Activated T-cell treated with anti-CD3 and anti-CD28 coated beads for 4 hours (primary cell): ENCODE data around the gene SALL1.

Source experiments
- DNase-seq: peaks from one replicate; pipeline ENCODE4 v3.0.0-alpha.2; 2020

SALL1 gene

DNA sequence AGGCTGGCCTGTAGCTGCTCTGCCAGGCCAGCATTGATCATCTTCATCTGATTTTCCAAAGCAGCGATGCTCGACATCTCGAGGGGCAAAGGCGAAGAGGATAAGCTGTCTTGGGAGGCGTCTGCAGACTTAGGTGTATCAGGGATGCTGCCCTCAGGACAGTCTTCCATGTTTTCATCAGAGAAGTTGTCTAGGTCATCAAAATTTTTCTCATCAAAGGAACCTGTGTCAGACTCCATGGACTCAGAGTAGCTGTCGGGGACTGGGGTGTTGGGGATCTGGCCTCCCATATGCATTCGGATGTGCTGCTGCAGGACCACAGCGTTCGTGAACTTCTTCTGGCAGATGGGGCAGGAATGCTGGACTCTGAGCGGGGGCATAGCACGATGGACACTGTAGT is 11.5 kb downstream of the SALL1 start:
- no peak for DNase-seq

DNA sequence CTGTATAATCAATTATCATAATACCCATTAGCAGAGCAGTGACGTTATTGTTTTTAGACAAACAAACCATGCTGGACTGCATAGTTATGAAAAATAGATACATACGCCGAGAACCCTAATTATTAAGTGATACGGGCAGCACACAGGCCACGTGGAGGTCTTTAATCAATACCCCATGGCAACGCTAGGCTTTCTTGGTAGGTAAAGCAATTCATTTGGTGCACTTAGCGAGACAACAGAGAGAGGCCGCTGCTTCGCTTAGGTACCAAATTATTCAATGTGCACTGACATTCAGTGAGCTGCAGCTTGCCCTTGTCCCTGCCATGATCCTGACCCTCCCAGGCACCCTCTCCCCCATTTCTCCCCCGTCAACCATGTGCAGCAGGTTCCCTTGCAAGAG is 12.9 kb downstream of the SALL1 start:
- DNase-seq, result no peak

- no peak for DNase-seq
Observed at GRCh38 chr16:51137097-51137496, 14.0 kb downstream of the SALL1 start.

- DNase-seq, result no peak
Observed at GRCh38 chr16:51134876-51135275, 16.2 kb downstream of the SALL1 start.

- DNase-seq, result no peak
Observed at GRCh38 chr16:51134269-51134812, 16.7 kb downstream of the SALL1 start.

DNA sequence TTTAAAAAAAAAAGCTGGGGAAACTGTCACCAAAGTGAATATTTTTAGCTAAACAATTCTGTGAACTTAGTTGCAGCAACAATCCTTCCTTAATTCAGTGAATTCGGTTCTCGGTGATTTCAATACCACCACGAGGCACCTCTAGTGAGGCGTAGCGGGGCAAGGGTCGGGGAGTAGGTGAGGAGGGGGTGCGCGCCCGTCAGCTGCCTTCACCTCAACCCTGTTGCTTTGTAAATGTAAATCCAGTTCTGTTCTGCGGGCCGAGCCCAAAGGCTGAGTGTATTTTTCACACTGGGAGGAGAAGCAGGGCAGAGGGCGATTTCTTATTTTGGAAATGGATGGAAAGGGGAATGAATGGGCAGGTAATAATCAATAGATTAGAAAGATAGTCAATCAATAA is 17.4 kb downstream of the SALL1 start:
- no peak for DNase-seq

DNA sequence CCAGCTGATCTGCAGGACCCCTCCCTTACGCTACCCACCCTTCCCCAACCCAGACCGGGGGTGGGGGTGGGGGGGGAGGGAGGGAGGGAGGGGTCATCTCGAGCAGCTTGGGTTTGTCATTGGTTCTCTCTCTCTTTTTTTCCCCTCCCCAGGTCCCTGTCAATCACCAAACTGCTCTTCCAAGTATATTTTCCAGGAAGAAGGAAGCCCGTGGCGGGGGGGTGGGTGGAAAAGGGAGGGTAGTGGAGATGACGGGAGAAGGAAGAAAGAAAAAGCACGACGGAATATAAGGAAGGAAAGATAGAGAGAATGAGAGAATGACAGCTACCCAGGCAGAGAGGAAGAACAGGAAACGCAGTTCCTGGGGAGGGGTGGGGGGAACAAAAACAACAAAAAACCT is 17.9 kb downstream of the SALL1 start:
- no peak for DNase-seq

DNA sequence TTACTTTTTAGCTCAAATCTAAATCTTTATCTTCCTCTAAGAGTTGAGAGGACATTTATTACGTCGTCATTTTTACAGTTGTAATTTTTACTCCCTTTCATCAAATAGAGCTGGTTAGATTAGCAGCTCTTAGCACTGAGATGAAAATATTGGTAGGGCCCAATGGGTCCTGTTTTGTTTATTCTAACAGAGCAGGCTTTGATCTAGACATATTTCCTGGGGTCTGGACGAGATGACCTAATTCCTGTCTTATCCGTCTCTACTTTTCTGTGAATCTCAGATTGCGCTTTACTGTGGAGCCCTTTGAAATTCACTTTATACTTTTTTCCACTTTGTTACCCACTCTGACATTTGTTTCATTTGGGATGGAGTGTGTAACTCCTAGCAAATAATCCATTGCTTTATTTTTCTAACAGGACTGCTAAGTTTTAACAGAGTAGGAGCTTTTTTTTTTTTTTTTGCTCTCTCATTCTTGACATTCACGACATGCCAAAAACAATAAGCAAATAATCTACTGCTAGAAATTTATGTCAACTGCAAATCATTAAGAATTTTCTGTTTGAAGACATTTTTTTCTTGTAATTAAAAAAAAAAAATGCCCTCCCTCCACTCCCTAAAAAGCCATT is 18.5 kb downstream of the SALL1 start:
- DNase-seq, result no peak

DNA sequence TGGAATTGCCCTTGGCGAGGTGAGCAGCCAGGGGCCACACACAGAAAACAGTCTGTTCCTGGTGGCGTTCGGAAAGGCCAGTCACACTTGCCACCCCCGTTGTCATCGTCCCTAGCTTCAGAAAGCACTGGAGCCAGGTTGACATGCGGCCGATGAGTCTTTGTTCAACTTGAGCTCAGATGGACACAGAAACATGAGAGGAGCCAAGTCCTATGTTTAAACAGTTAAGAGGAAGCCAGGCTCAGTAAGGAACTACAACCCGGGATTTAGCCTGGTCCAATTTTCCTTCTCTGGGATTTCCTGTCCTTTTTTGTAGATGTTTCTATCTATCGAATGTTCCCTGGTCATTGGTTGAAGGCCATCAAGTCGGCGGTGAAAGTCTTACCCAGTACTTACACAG is 19.5 kb downstream of the SALL1 start:
- no peak for DNase-seq

DNA sequence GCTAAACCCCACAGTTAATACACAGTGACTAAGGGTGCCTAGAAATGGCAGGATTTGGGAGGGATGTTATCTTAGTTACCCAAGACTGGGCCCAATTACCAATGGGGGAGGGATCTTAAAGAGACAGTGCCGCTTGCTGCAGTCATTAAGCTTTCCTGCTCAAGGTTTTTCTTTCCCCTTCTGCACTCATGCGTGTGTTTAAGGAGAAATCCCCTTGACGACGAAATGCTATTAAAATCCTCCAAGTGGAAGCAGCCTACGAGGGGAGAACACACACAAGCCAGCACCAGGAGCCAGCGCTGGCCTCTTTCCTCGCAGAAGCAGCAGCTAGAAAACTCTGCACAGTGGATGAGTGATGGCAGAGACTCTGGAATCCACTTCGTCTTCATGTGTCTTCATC is 22.0 kb downstream of the SALL1 start:
- no peak for DNase-seq

DNA sequence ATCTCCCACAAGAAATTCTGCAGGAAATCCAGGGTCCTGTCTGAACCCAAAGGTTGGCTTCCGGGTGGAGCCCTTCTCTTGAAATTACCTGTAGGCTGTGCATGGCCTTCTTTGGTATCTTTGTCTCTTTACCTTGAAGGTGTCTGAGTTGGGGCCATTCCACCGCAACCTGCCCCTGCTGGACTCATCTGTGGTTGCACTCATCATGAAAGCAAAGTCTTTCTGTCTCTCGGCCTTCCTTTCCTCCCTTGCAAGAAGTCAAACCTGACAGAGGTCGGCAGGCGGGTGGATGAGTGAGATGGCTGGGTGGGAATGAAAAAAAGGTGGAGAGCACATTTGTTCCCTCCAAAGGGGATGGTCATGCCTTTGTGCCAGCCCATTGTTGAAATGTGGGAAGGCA is 25.1 kb downstream of the SALL1 start:
- no peak for DNase-seq

- no peak for DNase-seq
Observed at GRCh38 chr16:51124896-51125295, 26.2 kb downstream of the SALL1 start.

GRCh38 chr16:51121850-51122249 is 29.2 kb downstream of the SALL1 start:
- no peak for DNase-seq

DNA sequence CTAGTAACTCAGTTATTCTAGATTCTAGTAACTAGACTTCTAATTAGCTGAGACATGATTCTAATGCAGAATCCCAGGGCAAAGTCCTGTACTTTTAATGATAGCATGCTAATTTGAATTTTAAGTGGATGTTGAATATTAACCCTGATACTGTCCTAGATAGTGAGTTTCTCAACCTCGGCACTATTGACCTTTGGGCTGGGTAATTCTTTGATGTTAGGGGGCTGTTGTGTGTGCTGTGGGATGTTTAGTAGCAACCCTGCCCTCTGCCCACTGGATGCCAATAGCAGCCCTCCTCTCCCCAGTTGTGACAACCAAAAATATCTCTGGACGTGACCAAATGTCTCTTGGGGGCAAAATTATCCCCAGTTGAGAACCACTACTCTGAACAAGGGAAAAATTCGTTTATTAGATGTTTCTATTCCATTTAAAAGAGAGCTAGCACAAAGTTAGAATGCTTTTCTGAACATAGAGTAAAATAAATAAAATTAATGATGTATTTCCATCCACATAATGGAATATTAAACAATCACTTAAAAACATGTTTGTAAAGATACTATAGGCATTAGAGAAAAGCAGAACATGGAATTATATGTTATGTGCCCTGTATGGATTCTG is 30.2 kb downstream of the SALL1 start:
- DNase-seq, result no peak

GRCh38 chr16:51119973-51120729 is 30.9 kb downstream of the SALL1 start:
- DNase-seq, result no peak

DNA sequence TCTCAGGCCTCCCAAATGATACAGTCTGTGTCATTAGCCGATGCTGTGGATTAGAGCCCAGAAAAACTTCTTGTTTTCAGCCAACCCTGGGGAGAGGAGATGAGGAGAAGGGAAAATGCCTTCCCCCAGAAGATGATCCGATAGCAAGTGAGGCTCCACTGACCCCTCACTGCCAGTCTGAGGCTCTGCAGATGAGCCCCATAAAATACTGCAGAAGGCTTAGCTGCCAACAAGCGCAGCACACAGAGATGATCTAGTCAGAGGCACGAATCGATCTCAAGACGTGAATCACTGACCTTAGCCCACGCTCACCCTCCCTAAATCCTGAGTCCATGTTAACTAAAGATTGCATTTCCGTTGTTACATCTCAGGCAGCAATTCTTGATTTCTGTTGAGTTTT is 31.5 kb downstream of the SALL1 start:
- no peak for DNase-seq

DNA sequence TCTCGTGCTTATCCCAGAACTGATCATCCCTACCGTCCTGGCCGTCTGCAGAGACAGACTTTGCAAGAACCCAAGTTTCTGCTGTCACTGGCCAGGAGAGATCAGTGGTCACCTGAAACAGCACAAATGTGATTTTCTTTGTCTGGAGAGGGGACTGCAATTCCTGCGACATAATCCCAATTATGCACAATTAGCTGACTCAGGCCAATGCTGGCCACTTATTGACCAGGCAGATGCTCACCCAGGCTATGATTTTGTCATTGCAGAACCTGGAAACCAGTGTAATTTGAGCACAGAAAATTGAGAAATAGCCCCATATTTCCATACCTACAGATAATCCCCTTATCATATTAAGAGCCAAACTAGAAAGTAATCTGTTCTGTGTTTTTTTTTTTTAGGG is 34.7 kb downstream of the SALL1 start:
- DNase-seq, result no peak

- DNase-seq, result no peak
Observed at GRCh38 chr16:51114382-51114781, 36.7 kb downstream of the SALL1 start.

GRCh38 chr16:51113236-51114125 is 37.6 kb downstream of the SALL1 start:
- DNase-seq, result no peak

- DNase-seq, result no peak
Observed at GRCh38 chr16:51112323-51112722, 38.7 kb downstream of the SALL1 start.

- no peak for DNase-seq
Observed at GRCh38 chr16:51111759-51112158, 39.3 kb downstream of the SALL1 start.

DNA sequence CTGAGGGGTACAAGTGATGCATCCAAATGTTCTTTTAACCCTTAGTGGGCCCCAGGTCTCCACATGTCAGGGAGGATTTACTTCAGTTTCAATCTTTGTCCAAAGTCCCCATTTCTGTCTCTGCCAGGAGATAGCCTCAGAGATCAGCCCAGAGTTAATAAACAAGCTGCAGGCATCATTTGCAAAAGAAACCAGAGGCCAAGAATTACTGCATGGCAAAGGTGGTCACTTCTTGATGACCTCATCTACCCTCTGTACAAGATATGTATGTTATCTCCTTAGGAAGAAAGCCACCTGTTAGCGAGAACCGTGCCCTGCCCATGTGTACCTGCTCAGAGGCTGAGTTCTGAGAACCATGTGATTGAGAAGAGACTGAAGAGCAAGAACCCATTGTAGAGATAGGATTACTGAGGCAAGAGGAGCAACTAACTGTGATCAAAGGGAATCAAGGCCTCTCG is 40.3 kb downstream of the SALL1 start:
- no peak for DNase-seq

GRCh38 chr16:51109173-51109572 is 41.9 kb downstream of the SALL1 start:
- no peak for DNase-seq
